ENCODE data around the gene SURF6.

- no peak for TF ChIP-seq CTCF (conservative IDR thresholded peaks at IDR 0.05; ENCODE audit: low read length)
- TF ChIP-seq EZH2phosphoT487 (IDR thresholded peaks at IDR 0.05; ENCODE audit: borderline replicate concordance, low read depth, low read length): no peak
Observed at GRCh38 chr9:133333011-133333410, 3.0 kb downstream of the SURF6 start.

All from OCI-LY7 (cell line).